Activated effector memory CD4-positive, alpha-beta T cell treated with anti-CD3 and anti-CD28 coated beads, Interleukin-2, amount 50 U/mL, for 16 hours (primary cell): ENCODE results near the gene ITGA11.

Source experiments
- DNase-seq: peaks from one replicate; pipeline ENCODE4 v3.0.0-alpha.2; 2020

ITGA11 gene

DNA sequence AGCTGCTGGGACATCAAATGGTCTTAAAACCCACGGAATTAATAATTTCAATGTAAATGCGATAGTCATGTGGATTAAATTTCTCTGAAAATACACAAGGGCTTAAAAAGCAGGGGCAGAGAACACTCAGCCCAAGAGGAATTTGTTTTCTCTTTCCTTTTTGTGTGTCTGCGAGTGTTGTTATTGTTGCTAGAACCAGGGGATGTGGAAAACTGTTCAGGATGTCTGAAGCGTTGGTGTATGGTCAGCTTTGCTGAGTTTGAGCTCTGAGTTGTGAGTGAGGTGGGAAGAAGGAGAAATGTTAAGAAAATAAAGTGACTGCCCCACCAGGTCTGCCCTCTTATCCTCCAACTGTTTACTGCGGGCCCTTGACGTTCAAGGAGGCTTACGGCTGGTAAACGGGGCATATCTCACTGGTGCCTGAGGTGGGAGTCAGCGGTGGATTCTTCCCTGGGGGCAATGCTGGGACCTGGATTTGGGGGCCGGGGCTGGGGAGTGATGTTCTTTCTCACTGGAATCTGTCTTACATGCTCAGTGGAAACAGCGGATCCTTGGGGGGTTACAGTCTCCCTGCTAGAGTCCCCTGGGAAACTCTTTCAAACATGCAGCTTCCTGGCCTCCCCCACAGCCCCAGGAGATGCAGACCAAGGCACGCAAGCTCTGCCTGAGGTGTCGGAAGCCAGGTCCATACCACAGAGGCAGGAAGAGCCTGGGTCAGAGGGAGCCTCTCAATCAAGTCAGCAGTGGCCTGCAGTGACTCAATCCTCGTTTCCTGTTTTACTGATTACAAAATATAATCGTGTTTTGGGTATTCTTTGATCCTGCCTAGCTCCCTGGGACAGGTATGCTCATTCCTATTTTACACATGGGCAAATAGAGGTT is 41.8 kb downstream of the ITGA11 start:
- DNase-seq, result peak; percentile 50

- DNase-seq, result peak; percentile 34
Observed at GRCh38 chr15:68389041-68389930, 42.7 kb downstream of the ITGA11 start.

DNA sequence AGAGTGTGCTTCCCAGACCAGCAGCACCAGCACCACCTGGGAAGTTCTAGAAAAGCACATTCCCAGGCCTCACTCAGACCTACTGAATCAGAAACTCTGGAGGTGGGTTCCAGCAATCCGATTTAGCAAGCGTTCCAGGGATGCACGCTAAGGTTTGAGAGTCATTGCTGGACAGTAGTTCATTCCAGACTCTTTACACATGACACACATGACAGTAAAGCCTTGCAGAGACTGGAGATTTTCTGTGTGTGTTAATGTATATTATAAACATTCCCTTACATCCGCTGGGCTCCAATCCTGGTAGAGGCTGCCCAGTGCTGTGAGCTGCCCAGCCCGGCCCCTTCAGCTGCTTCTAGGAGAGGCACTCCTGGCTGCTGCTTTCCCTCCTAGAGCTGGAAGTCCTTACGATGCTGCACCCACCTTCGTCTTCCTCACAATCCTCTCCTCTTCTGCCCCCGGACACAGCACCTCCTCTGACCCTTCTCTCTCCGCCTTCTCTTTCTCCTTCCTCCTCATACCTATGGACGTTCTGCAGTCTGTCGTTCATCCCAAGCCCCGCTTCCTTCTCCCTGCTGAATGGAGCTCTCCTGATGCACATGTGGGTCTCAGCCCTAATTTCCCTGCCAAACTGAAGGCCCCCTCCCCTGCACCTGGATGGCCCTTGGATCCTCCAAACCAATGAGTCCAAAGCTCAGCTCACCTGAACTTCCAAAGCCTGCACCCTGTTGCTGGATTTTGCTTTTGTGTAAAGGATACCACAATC is 44.4 kb downstream of the ITGA11 start:
- DNase-seq, result peak; percentile 12

DNA sequence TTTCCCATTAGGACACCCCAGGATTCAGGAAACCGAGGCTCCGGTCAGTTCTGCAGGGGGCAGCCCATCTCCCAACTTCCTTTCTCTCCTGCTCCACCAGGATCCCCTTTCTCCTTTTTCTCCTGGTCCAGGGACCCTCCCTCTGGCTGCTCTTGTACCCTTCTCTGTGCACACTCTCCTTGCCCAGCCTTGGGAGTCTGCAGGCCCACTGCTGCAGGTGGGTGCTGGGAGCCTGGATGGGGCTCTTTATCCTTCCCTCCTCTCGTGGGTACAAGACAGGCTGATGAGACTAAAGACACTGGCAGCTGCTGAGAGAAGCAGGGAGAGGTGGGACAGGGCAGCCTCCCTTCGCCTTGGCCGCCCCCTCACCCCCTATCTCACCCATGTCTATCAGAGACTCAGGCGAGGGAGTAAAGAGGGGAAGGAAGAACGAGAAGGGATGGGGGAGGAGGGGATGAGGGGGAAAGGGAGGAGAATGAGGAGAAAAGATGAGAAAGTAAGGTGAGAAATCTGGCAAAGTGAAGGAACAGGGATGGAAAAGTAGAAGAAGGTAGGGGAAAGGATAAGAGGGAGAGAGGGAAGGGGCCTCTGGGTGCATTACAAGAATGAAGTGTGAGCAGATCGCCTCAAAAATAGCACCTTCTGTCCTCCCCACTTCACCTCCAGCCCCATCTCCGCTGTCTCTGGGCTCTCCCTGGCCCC is 45.2 kb downstream of the ITGA11 start:
- DNase-seq, result peak; percentile 25

DNA sequence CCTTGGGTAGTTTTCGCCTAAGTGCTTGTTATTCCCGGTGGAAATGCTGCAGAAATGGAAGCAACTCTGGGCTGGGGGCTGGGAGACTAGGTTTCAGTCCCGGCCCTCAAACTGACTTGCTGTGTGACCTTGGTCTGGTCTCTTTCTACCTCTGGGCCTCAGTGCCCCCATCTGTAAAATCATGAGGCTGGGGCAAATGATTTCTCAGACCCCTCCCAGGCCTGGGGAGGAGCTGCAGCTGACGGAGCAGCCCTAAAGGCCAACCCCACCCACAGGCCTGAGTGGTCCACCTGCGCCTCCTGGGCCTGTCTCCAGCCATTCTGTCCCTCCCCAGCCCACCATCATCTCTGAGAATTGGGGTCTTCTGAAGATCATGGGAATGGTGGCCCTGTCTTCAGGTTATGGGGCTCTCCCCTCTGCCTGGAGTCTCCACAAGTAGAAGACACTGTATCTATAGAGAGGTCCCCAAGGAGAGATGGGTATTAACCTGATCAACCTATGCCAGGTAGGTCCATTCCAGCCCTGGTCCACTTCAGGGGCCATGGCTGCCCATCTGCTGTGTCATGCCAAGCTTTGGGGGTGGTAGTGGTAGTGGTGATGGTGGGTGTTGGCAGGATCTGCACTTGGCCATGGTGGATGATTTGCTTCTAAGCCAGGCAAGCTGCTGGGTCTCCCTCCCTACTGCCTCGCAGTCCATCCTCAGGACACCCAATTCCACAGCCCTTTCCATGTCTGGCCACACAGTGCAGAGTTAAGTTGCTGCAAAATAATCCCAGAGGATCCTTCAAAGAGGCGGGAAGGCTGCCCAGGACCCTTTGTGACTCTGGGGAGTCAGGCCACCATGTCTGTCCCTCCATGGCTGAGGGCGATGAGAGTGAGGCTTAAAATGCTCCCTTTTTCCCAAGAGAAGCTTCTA is 46.0 kb downstream of the ITGA11 start:
- peak; percentile 34 for DNase-seq

- peak; percentile 31 for DNase-seq
Observed at GRCh38 chr15:68385240-68385561, 46.8 kb downstream of the ITGA11 start.

- peak; percentile 48 for DNase-seq
Observed at GRCh38 chr15:68384451-68385239, 47.3 kb downstream of the ITGA11 start.

GRCh38 chr15:68383161-68384074 is 48.5 kb downstream of the ITGA11 start:
- peak; percentile 61 for DNase-seq

GRCh38 chr15:68382286-68383007 is 49.5 kb downstream of the ITGA11 start:
- peak; percentile 8 for DNase-seq

DNA sequence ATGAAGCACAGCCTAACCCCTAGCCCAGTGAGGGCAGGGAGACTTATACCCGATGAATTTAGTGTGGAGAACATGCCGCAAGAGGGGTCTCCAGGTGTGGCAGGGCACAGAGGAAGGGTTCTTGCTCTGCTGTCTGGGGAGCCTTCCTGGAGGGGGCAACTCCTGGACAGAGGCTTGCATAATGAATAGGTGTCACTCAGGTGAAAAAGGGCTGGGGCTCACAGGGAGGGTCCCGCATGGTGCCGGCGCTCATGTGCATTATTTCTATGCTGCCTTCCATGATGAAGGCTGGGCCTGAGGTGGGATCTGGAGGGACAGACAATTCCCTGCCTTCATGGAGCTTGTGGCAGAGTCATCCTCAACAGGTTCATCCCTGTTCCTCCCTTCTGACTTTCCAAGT is 51.5 kb downstream of the ITGA11 start:
- DNase-seq, result no peak

GRCh38 chr15:68379759-68380290 is 52.1 kb downstream of the ITGA11 start:
- DNase-seq, result peak; percentile 6

DNA sequence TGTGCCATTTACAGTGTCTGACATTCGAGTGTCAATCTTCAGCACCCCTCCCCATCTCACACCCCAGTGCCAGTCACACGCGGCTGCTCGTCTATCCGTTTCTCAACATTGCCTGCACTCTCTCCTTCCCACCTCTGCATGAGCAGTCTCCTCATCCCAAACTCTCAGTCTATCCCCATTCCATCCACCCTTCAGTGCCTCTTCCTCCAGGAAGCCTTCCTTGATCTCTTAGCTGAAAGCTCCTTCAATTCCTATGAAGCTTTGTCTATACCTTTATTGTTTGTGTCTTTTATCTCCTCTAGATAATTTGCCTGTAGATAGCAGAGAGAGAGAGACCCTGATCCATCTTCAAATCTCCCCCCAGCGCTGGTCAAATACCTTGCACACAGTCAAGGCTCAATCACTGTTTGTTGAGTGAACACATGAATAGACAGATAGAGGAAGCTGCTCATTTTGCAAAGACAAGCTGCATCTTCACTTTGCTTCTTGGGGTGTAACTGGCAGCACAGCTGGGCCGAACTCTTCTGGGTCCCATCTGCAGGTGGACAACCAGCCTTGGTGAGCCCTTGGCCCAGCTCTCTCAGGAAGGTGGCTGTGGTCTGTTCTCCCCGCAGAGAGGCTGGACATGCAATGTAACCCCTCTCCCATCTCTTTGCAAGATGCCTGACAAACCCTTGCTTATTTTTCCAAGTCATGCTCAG is 52.8 kb downstream of the ITGA11 start:
- peak; percentile 41 for DNase-seq

GRCh38 chr15:68378595-68378994 is 53.4 kb downstream of the ITGA11 start:
- peak; percentile 22 for DNase-seq

DNA sequence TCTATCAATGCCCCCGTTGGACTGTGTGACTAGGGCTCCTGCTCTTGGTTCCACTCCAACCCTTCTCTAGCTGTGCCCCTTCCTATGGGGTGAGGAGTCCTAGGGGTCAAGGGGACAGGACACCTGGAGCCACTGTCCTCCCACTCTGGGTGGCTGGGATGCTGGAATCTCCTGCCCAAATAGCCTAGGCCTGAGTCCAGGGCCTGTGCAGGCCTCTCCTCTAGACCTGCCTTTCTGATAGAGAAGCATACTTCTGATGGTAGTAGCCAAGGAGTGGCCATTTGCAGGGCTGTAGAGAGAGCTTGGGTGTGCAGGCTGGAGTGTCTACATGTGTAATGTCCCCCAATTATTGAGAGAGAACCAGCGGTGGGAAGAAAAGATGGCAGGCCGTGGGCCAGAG is 54.2 kb downstream of the ITGA11 start:
- no peak for DNase-seq

GRCh38 chr15:68376447-68377060 is 55.4 kb downstream of the ITGA11 start:
- DNase-seq, result peak; percentile 21

GRCh38 chr15:68375716-68376220 is 56.2 kb downstream of the ITGA11 start:
- DNase-seq, result peak; percentile 25

DNA sequence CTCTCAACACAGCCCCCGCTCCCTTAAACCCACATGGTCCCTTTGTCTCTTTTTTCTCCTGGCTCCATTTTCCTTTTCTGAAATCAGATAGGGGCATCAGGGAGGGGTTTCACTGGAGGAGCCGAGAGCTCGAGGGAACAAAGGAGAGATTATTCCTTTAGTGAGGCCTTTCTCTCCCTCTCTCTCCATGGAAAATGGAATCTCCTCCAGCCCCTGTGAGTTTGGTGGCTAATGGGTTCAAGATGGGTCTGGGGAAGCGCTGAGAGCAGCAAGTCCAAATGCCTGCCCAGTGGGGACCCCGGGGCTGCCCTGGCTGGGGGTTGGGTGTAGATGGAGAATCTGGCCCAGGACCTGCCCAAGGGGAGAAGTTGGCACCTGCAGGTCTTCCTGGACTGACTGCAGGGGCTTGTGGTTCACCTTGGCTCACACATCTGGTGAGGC is 56.8 kb downstream of the ITGA11 start:
- DNase-seq, result peak; percentile 22
